HG02938 (cell line): Measurements from ENCODE around the gene SURF4.

ENCODE experiments used
- ATAC-seq: cut with Tn5 transposase; IDR thresholded peaks from one replicate; pipeline ENCODE4 v1.9.1; 2021; ENCODE audit warnings: mild to moderate bottlenecking, moderate library complexity; ENCODE audit not compliant: unreplicated experiment

Gene SURF4

GRCh38 chr9:133353548-133353947 is 22.3 kb downstream of the SURF4 start:
- no peak for ATAC-seq

GRCh38 chr9:133352635-133353340 is 23.1 kb downstream of the SURF4 start:
- no peak for ATAC-seq

- no peak for ATAC-seq
These were observed 23.8 kb downstream of the SURF4 start for GRCh38 chr9:133351908-133352634.

- no peak for ATAC-seq
These were observed 24.3 kb downstream of the SURF4 start for GRCh38 chr9:133351526-133351907.

- ATAC-seq = no peak
These were observed 25.8 kb downstream of the SURF4 start for GRCh38 chr9:133349965-133350616.

GRCh38 chr9:133348718-133349573 is 26.9 kb downstream of the SURF4 start:
- ATAC-seq = no peak

GRCh38 chr9:133347985-133348717 is 27.7 kb downstream of the SURF4 start, which contains the start of the genes MED22 and RPL7A:
Gene MED22, minus strand, starts transcription at chr9:133348131. Its CDS starts 1,469 bp downstream, at chr9:133346662.
Gene RPL7A, plus strand, starts transcription at chr9:133348218. Its CDS starts 26 bp downstream, at chr9:133348244.
- peak; percentile 70 for ATAC-seq

- peak; percentile 12 for ATAC-seq
These were observed 28.3 kb downstream of the SURF4 start for GRCh38 chr9:133347515-133347984.

- no peak for ATAC-seq
These were observed 29.7 kb downstream of the SURF4 start for GRCh38 chr9:133346021-133346785.

- no peak for ATAC-seq
These were observed 30.3 kb downstream of the SURF4 start for GRCh38 chr9:133345596-133345995.

- ATAC-seq = no peak
These were observed 30.9 kb downstream of the SURF4 start for GRCh38 chr9:133344979-133345378.

- no peak for ATAC-seq
These were observed 31.8 kb downstream of the SURF4 start for GRCh38 chr9:133344071-133344470.

- no peak for ATAC-seq
These were observed 33.3 kb downstream of the SURF4 start for GRCh38 chr9:133342570-133342969.

GRCh38 chr9:133342069-133342406 is 33.8 kb downstream of the SURF4 start:
- ATAC-seq = no peak

GRCh38 chr9:133341369-133342068 is 34.3 kb downstream of the SURF4 start:
- ATAC-seq = no peak

- no peak for ATAC-seq
These were observed 34.9 kb downstream of the SURF4 start for GRCh38 chr9:133340916-133341315.

GRCh38 chr9:133340256-133340655 is 35.6 kb downstream of the SURF4 start:
- ATAC-seq = no peak

GRCh38 chr9:133339641-133340040 is 36.2 kb downstream of the SURF4 start:
- no peak for ATAC-seq
